Measurements from ENCODE around the gene AMIGO3.

- TF ChIP-seq CTCF (IDR thresholded peaks at IDR 0.05; ENCODE audit: low read depth, low read length, missing input control) (no peak), GABPA (IDR thresholded peaks at IDR 0.05 in 1 of 2, conservative IDR thresholded peaks at IDR 0.05 in 1 of 2) (no peak), EGR1 (IDR thresholded peaks at IDR 0.05; ENCODE audit: low read depth in 2 of 2) (no peak), YY1 (IDR thresholded peaks at IDR 0.05) (no peak), RAD21 (IDR thresholded peaks at IDR 0.05) (no peak), ATF3 (IDR thresholded peaks at IDR 0.05) (no peak), TAF1 (conservative IDR thresholded peaks at IDR 0.05) (no peak), REST (IDR thresholded peaks at IDR 0.05) (no peak), SP1 (IDR thresholded peaks at IDR 0.05) (no peak), FOXA1 (IDR thresholded peaks at IDR 0.05) (no peak)
Measured at GRCh38 chr3:49763981-49764380, 44.5 kb upstream of the AMIGO3 start.
